ENCODE data around the gene CTXND2. TPM values are rescaled to one million over a fixed set of nuclear protein-coding genes. Genes with fewer than 3 reads are reported as not detected.
"Not testable (repeated sequence)": the region's sequence is repeated elsewhere in the genome, so short reads cannot be mapped to it uniquely, and the experiment has no call there.

CTXND2 gene
- total and polyA plus RNA-seq, 3 experiments from 2014 or later = not detected

GRCh38 chr1:150852734-150853133 lies 34.2 kb upstream of the CTXND2 start:
- H3K4me3 Mint-ChIP-seq; H3K27ac ChIP-seq (ENCODE audit: low read depth, low read length); DNase-seq; H3K9me3 Mint-ChIP-seq; H3K4me1 Mint-ChIP-seq; CTCF ChIA-PET; H3K4me3 ChIP-seq (ENCODE audit: low read length); H3K27me3 Mint-ChIP-seq; H3K9me3 ChIP-seq (ENCODE audit: low read length); POLR2A ChIA-PET; H3K27me3 ChIP-seq (ENCODE audit: insufficient read depth, low read length, poor library complexity, severe bottlenecking); H3K4me1 ChIP-seq (ENCODE audit: insufficient read depth, low read length): not testable (repeated sequence)
- Mint-ChIP-seq H3K27ac (peak overlapping the region in 2 of 8 donors; percentile 43 to 50), H3K36me3 (peaks cover 16 to 55% (median 18%) of the 10 kb centered on the region in 3 donors)
- H3K36me3 ChIP-seq (ENCODE audit: insufficient read depth, low read length) = peaks cover 11% of the 10 kb centered on the region

- Mint-ChIP-seq H3K4me1 (peaks cover 26 to 54% (median 36%) of the 10 kb centered on the region in 3 donors), H3K9me3 (no peaks in the 10 kb centered on the region), H3K27ac (peak overlapping the region in 2 of 8 donors; percentile 40 to 58), H3K36me3 (peaks cover 0 to 22% (median 6%) of the 10 kb centered on the region in 3 donors), H3K4me3 (no peak overlapping the region), H3K27me3 (no peaks in the 10 kb centered on the region)
- DNase-seq = no peak
- Histone ChIP-seq H3K27me3 (ENCODE audit: insufficient read depth, low read length, poor library complexity, severe bottlenecking) (no peaks in the 10 kb centered on the region), H3K4me3 (ENCODE audit: low read length) (no peak overlapping the region), H3K4me1 (ENCODE audit: insufficient read depth, low read length) (peaks cover 4% of the 10 kb centered on the region), H3K36me3 (ENCODE audit: insufficient read depth, low read length) (no peaks in the 10 kb centered on the region), H3K9me3 (ENCODE audit: low read length) (no peaks in the 10 kb centered on the region), H3K27ac (ENCODE audit: low read depth, low read length) (no peak overlapping the region)
- POLR2A ChIA-PET = interaction anchor here (0.7 kb wide), 1 partner anchor 196 kb away, joined by 3 read pairs; no protein-coding TSS in a partner anchor
- CTCF ChIA-PET = no interaction called here
Observed at GRCh38 chr1:150863724-150864123, 23.2 kb upstream of the CTXND2 start.

DNA sequence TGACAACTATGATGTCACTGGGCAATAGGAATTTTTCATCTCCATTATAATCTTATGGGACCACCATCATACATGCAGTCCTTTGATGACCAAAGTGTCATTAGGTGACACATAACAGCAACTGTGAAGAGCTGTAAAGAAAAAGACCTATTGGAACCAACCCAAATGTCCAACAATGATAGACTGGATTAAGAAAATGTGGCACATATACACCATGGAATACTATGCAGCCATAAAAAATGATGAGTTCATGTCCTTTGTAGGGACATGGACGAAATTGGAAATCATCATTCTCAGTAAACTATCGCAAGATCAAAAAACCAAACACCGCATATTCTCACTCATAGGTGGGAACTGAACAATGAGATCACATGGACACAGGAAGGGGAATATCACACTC lies 22.7 kb upstream of the CTXND2 start:
- H3K4me1 ChIP-seq (ENCODE audit: insufficient read depth, low read length); POLR2A ChIA-PET; H3K27me3 ChIP-seq (ENCODE audit: insufficient read depth, low read length, poor library complexity, severe bottlenecking); DNase-seq; H3K27ac ChIP-seq (ENCODE audit: low read depth, low read length); H3K27me3 Mint-ChIP-seq; H3K4me3 ChIP-seq (ENCODE audit: low read length); H3K9me3 ChIP-seq (ENCODE audit: low read length); H3K4me3 Mint-ChIP-seq; CTCF ChIA-PET; H3K36me3 ChIP-seq (ENCODE audit: insufficient read depth, low read length); H3K9me3 Mint-ChIP-seq: not testable (repeated sequence)
- Mint-ChIP-seq H3K4me1 (peaks cover 25 to 49% (median 31%) of the 10 kb centered on the region in 3 donors), H3K27ac (peak overlapping the region in 1 of 8 donors; percentile 40), H3K36me3 (peaks cover 0 to 19% (median 5%) of the 10 kb centered on the region in 3 donors)

DNA sequence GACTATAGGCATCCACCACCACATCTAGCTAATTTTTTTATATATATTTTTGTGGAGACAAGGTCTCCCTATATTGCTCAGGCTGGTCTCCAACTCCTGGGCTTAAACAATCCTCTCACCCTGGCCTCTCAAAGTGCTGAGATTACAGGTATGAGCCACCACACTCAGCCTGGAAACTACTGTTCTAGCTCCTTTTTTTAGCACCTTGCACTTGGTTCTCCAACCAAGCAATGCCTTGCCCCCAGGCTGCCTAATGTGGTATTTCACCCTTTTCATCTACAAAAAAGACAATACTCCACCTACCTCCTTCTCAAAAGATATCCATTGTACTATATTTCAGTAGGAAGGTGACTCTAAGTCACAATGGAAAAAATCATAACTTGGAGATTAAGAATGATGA lies 17.3 kb upstream of the CTXND2 start:
- peaks cover 42 to 63% (median 47%) of the 10 kb centered on the region in 3 donors for H3K4me1 Mint-ChIP-seq
- H3K27me3 Mint-ChIP-seq = no peaks in the 10 kb centered on the region
- peaks cover 0 to 27% (median 10%) of the 10 kb centered on the region in 3 donors for H3K36me3 Mint-ChIP-seq
- Histone ChIP-seq H3K4me3 (ENCODE audit: low read length) (no peak overlapping the region), H3K4me1 (ENCODE audit: insufficient read depth, low read length) (peaks cover 11% of the 10 kb centered on the region), H3K36me3 (ENCODE audit: insufficient read depth, low read length) (no peaks in the 10 kb centered on the region), H3K9me3 (ENCODE audit: low read length) (no peaks in the 10 kb centered on the region), H3K27me3 (ENCODE audit: insufficient read depth, low read length, poor library complexity, severe bottlenecking) (no peaks in the 10 kb centered on the region), H3K27ac (ENCODE audit: low read depth, low read length) (no peak overlapping the region)
- H3K9me3 Mint-ChIP-seq = no peaks in the 10 kb centered on the region
- H3K4me3 Mint-ChIP-seq = no peak overlapping the region
- POLR2A ChIA-PET = interaction anchor here (0.5 to 0.6 kb wide), 2 partner anchors 9 to 46 kb away, joined by 3 to 7 read pairs; no protein-coding TSS in a partner anchor
- CTCF ChIA-PET = no interaction called here
- DNase-seq = no peak
- H3K27ac Mint-ChIP-seq = peak overlapping the region in 5 of 8 donors; percentile 29 to 69 (median 53)

- Histone ChIP-seq H3K27me3 (ENCODE audit: insufficient read depth, low read length, poor library complexity, severe bottlenecking) (no peaks in the 10 kb centered on the region), H3K4me3 (ENCODE audit: low read length) (no peak overlapping the region), H3K4me1 (ENCODE audit: insufficient read depth, low read length) (peaks cover 19% of the 10 kb centered on the region), H3K36me3 (ENCODE audit: insufficient read depth, low read length) (no peaks in the 10 kb centered on the region), H3K9me3 (ENCODE audit: low read length) (no peaks in the 10 kb centered on the region), H3K27ac (ENCODE audit: low read depth, low read length) (no peak overlapping the region)
- peaks cover 0 to 37% (median 8%) of the 10 kb centered on the region in 3 donors for H3K36me3 Mint-ChIP-seq
- H3K27ac Mint-ChIP-seq = peak overlapping the region in 3 of 8 donors; percentile 11 to 37 (median 35)
- ChIA-PET CTCF (no interaction called here), POLR2A (no interaction called here)
- no peak for DNase-seq
- no peaks in the 10 kb centered on the region for H3K9me3 Mint-ChIP-seq
- H3K27me3 Mint-ChIP-seq = peaks cover 0 to 1% of the 10 kb centered on the region in 2 donors
- H3K4me3 Mint-ChIP-seq = peak overlapping the region in 1 of 7 donors; percentile 62
- H3K4me1 Mint-ChIP-seq = peaks cover 44 to 63% (median 46%) of the 10 kb centered on the region in 3 donors
Observed at GRCh38 chr1:150872572-150872971, 14.4 kb upstream of the CTXND2 start.

DNA sequence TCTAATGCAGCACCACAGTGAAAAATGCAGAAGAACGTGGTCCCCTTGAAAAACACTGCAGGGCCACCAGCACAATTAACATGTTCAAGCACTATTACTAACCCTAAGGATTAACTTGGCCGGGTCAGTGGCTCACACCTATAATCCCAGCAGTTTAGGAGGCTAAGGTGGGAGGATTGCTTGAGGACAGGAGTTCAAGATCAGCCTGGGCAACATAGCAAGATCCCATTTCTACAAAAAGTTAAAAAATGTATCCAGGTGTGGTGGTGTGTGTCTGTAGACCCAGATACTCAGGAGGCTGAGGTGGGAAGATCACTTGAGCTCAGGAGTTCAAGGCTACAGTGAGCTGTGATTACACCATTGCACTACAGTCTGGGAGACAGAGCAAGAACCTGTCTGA lies 13.4 kb upstream of the CTXND2 start:
- Histone ChIP-seq H3K4me3 (ENCODE audit: low read length) (no peak overlapping the region), H3K9me3 (ENCODE audit: low read length) (no peaks in the 10 kb centered on the region), H3K27me3 (ENCODE audit: insufficient read depth, low read length, poor library complexity, severe bottlenecking) (no peaks in the 10 kb centered on the region), H3K27ac (ENCODE audit: low read depth, low read length) (no peak overlapping the region), H3K4me1 (ENCODE audit: insufficient read depth, low read length) (peaks cover 15% of the 10 kb centered on the region), H3K36me3 (ENCODE audit: insufficient read depth, low read length) (no peaks in the 10 kb centered on the region)
- Mint-ChIP-seq H3K27me3 (peaks cover 0 to 1% of the 10 kb centered on the region in 2 donors), H3K4me3 (peak overlapping the region in 1 of 7 donors; percentile 27), H3K4me1 (peaks cover 35 to 53% (median 37%) of the 10 kb centered on the region in 3 donors), H3K9me3 (no peaks in the 10 kb centered on the region), H3K36me3 (peaks cover 0 to 30% (median 5%) of the 10 kb centered on the region in 3 donors), H3K27ac (peak overlapping the region in 3 of 8 donors; percentile 9 to 29 (median 26))
- no peak for DNase-seq
- CTCF ChIA-PET = no interaction called here
- POLR2A ChIA-PET = no interaction called here

GRCh38 chr1:150874455-150875196 lies 12.3 kb upstream of the CTXND2 start:
- Mint-ChIP-seq H3K4me3 (peak overlapping the region; percentile 89 to 97 (median 95)), H3K27ac (peak overlapping the region; percentile 74 to 97 (median 86)), H3K36me3 (peaks cover 0 to 30% (median 4%) of the 10 kb centered on the region in 3 donors), H3K27me3 (peaks cover 0 to 1% of the 10 kb centered on the region in 2 donors), H3K4me1 (peaks cover 34 to 53% (median 36%) of the 10 kb centered on the region in 3 donors), H3K9me3 (no peaks in the 10 kb centered on the region)
- DNase-seq = no peak
- Histone ChIP-seq H3K36me3 (ENCODE audit: insufficient read depth, low read length) (no peaks in the 10 kb centered on the region), H3K9me3 (ENCODE audit: low read length) (no peaks in the 10 kb centered on the region), H3K27ac (ENCODE audit: low read depth, low read length) (peak overlapping the region; percentile 21), H3K27me3 (ENCODE audit: insufficient read depth, low read length, poor library complexity, severe bottlenecking) (no peaks in the 10 kb centered on the region), H3K4me1 (ENCODE audit: insufficient read depth, low read length) (peaks cover 15% of the 10 kb centered on the region), H3K4me3 (ENCODE audit: low read length) (no peak overlapping the region)
- POLR2A ChIA-PET = no interaction called here
- CTCF ChIA-PET = no interaction called here
